ENCODE measurements around the gene GALNT7. TPM values are rescaled to one million over a fixed set of nuclear protein-coding genes. Genes with fewer than 3 reads are reported as not detected.

Gene GALNT7
- total RNA-seq, 1 donor from 2014 or later = 36.7 TPM

DNA sequence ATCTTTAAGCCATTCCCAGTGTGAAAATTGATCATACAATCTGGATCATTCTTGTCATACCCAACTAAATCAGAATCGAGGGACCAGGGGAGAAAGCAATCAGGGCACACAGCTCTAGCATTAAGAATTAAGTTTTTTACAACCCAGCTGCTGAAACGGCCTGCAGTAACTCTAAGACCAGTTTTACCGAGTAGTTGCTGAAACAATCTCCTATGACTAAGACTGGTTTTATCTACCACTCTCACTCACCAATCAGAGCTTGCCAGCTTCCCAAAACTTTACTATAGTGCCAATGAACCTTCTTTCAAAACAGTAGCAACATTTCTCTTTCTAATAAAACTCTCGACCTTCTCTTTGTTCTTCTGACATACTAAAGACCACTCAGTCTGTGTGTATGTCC is 199.3 kb downstream of the GALNT7 start:
- DNase-seq (ENCODE audit: low spot score in 2 of 2, unreplicated experiment in 2 of 2) = no peak
- Mint-ChIP-seq H3K4me1 (peaks cover 18% of the 10 kb centered on the region), H3K4me3 (peak overlapping the region; percentile 46), H3K27ac (no peak overlapping the region), H3K36me3 (no peaks in the 10 kb centered on the region), H3K9me3 (no peaks in the 10 kb centered on the region), H3K27me3 (ENCODE audit: low read depth) (no peaks in the 10 kb centered on the region)
- TF ChIP-seq CTCF (IDR thresholded peaks at IDR 0.05; ENCODE audit: unreplicated experiment) = no peak

GRCh38 chr4:173370130-173370476 is 201.5 kb downstream of the GALNT7 start:
- H3K4me1 Mint-ChIP-seq = peaks cover 23% of the 10 kb centered on the region
- H3K27me3 Mint-ChIP-seq (ENCODE audit: low read depth) = no peaks in the 10 kb centered on the region
- H3K4me3 Mint-ChIP-seq = peak overlapping the region; percentile 100
- DNase-seq (ENCODE audit: low spot score in 2 of 2, unreplicated experiment in 2 of 2) = peak in 1 of 2 experiments; percentile 58
- no peaks in the 10 kb centered on the region for H3K9me3 Mint-ChIP-seq
- H3K36me3 Mint-ChIP-seq = peaks cover 1% of the 10 kb centered on the region
- TF ChIP-seq CTCF (IDR thresholded peaks at IDR 0.05; ENCODE audit: unreplicated experiment) = no peak
- peak overlapping the region; percentile 100 for H3K27ac Mint-ChIP-seq

DNA sequence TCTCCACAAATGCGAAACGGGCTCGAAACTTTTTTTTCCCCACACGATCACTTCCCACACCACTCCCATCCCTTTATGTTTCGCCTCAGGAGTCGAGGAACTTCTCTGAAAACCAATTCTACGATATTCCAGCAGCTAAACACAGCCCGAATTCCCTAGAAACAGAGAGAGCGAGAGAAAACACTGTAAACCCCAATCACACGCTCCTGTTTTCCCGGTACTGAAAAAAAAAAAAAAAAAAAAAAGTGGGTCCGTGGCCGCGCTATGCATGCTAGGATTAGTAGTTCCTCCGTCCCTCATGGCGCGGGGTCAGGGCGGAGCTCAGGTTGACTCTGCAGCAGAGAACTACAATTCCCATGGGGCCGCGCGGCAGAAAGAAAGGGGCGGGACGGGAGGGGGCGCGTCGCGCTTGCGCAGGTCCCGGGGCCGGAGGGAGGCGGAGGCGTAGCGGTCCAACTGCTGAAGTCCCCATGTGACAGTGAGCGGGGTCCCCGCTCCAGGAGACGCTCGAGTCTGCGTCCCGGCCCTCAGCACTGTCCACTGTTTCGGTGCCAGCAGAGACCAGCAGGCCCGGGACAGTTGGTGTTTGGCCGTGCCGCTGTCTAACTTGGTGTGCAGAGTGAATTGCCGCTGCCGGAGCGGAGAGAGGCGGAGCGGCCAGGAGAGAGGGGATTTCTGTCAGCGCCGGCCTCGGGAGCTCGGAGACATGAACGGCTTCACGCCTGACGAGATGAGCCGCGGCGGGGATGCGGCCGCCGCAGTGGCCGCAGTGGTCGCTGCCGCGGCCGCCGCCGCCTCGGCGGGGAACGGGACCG is 202.1 kb downstream of the GALNT7 start, which contains the start of gene SAP30:
Gene SAP30 (plus strand): TSS at position 478 of the 815 bp plus-strand sequence. CDS start 229 bp downstream, at position 707.
- DNase-seq (ENCODE audit: low spot score in 2 of 2, unreplicated experiment in 2 of 2) = peak; percentile 95 to 98
- no peak for TF ChIP-seq CTCF (IDR thresholded peaks at IDR 0.05; ENCODE audit: unreplicated experiment)
- peak within 1 kb of the TSS; percentile 100 for H3K27ac Mint-ChIP-seq
- peak within 1 kb of the TSS; percentile 100 for H3K4me3 Mint-ChIP-seq
- H3K36me3 Mint-ChIP-seq = peaks cover 1% of the 10 kb centered on the region
- H3K4me1 Mint-ChIP-seq = peaks cover 23% of the 10 kb centered on the region
- no peaks in the 10 kb centered on the region for H3K27me3 Mint-ChIP-seq (ENCODE audit: low read depth)
- no peaks in the 10 kb centered on the region for H3K9me3 Mint-ChIP-seq

DNA sequence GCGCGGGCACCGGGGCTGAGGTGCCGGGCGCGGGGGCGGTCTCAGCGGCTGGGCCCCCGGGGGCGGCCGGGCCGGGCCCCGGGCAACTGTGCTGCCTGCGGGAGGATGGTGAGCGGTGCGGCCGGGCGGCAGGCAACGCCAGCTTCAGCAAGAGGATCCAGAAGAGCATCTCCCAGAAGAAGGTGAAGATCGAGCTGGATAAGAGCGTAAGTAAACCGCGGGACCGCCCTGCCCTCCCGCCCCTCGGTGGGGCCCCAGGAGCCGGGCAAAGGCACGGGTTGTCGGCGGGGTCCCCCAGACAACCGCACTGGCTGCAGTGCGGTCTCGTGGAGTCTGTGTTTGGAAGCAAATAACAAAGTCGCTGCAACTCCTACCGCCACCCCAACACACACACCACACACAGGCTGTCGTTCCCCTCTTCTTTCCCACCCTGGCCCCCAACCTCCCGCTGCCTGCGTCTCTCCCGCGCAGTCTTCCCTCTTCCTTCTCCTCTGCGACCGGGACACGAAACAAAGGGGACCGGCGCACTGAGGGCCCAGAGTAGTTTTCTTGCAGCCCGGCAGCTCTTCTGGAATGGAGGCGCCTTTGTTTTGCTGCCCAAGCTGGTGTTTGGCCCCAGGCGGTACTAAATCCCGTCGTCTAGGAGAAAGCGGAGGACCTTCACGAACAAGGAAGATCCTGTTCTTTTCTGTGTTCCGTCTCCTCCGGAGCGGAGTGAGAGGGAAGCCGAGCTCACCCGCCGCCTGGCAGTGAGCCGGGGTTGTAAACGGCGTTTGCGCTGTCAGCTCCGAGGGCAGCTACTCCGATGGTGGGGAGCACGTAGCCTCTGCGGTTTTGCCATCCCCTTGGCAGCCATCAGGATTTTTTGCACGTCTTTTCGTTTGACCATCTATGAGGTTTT is 202.9 kb downstream of the GALNT7 start:
- TF ChIP-seq CTCF (IDR thresholded peaks at IDR 0.05; ENCODE audit: unreplicated experiment) = no peak
- peak overlapping the region; percentile 99 for H3K27ac Mint-ChIP-seq
- no peaks in the 10 kb centered on the region for H3K27me3 Mint-ChIP-seq (ENCODE audit: low read depth)
- H3K9me3 Mint-ChIP-seq = no peaks in the 10 kb centered on the region
- peaks cover 23% of the 10 kb centered on the region for H3K4me1 Mint-ChIP-seq
- H3K4me3 Mint-ChIP-seq = peak overlapping the region; percentile 98
- H3K36me3 Mint-ChIP-seq = peaks cover 5% of the 10 kb centered on the region
- DNase-seq (ENCODE audit: low spot score in 2 of 2, unreplicated experiment in 2 of 2) = peak; percentile 34 to 72

Small RNA genes lying within 50 kb of the gene (microRNA-seq; reads per million reads assigned to microRNA genes)
- not detected for gene MIR548T

Other genes starting within 250 kb of the GALNT7 start
- 95.2 to 98.6 TPM (median 98.4 TPM) in 3 replicates for gene HMGB2, start 165.5 kb downstream of the GALNT7 start, total RNA-seq
- 13.6 to 16.8 TPM (median 15.4 TPM) in 3 replicates for gene SAP30, start 202.1 kb downstream of the GALNT7 start, total RNA-seq
- gene SCRG1, start 230.3 kb downstream of the GALNT7 start, total RNA-seq = 0.42 to 0.47 TPM (median 0.44 TPM) in 3 replicates